ENCODE measurements around the gene MED7. TPM values are rescaled to one million over a fixed set of nuclear protein-coding genes. Genes with fewer than 3 reads are reported as not detected.

MED7 gene
- total and polyA plus RNA-seq, 5 experiments from 2014 or later: 12.0 to 18.7 (median 18.2) TPM

- H3K27me3 Mint-ChIP-seq: no peaks in the 10 kb centered on the region
- H3K4me3 Mint-ChIP-seq: no peak overlapping the region
- peaks cover 25 to 55% (median 51%) of the 10 kb centered on the region in 4 donors for H3K4me1 Mint-ChIP-seq
- no peaks in the 10 kb centered on the region for H3K9me3 Mint-ChIP-seq
- no peak for ATAC-seq
- H3K27ac Mint-ChIP-seq: no peak overlapping the region
- H3K36me3 Mint-ChIP-seq: no peaks in the 10 kb centered on the region
- POLR2A ChIA-PET: interaction anchor here (0.7 to 3.3 kb wide), 4 partner anchors 10 to 29 kb away, joined by 3 to 16 read pairs (median 4); partner anchors contain the start of gene ITK
- DNase-seq: no peak
Observed at GRCh38 chr5:157161996-157162395, 19.3 kb upstream of the MED7 start.

- Mint-ChIP-seq H3K4me3 (peak overlapping the region in 7 of 10 donors; percentile 1 to 80 (median 50)), H3K36me3 (no peaks in the 10 kb centered on the region), H3K4me1 (peaks cover 32 to 56% (median 50%) of the 10 kb centered on the region in 4 donors), H3K27me3 (no peaks in the 10 kb centered on the region), H3K27ac (peak overlapping the region; percentile 32 to 90 (median 82)), H3K9me3 (no peaks in the 10 kb centered on the region)
- POLR2A ChIA-PET: no interaction called here
- ATAC-seq (no peak), DNase-seq (no peak)
Observed at GRCh38 chr5:157160001-157160400, 17.3 kb upstream of the MED7 start.

GRCh38 chr5:157159209-157159751 lies 16.6 kb upstream of the MED7 start:
- Mint-ChIP-seq H3K27ac (peak overlapping the region; percentile 51 to 90 (median 82)), H3K9me3 (no peaks in the 10 kb centered on the region), H3K36me3 (no peaks in the 10 kb centered on the region), H3K4me3 (peak overlapping the region in 9 of 10 donors; percentile 2 to 70 (median 50)), H3K4me1 (peaks cover 38 to 62% (median 57%) of the 10 kb centered on the region in 4 donors), H3K27me3 (no peaks in the 10 kb centered on the region)
- ATAC-seq: peak; percentile 81
- POLR2A ChIA-PET: no interaction called here
- DNase-seq: peak in 6 of 10 donors; percentile 15 to 68 (median 45)

GRCh38 chr5:157157293-157157891 lies 14.7 kb upstream of the MED7 start:
- Mint-ChIP-seq H3K36me3 (no peaks in the 10 kb centered on the region), H3K27me3 (no peaks in the 10 kb centered on the region), H3K27ac (peak overlapping the region in 4 of 10 donors; percentile 16 to 87 (median 74)), H3K4me1 (peaks cover 40 to 73% (median 67%) of the 10 kb centered on the region in 4 donors), H3K4me3 (peak overlapping the region in 1 of 10 donors; percentile 16), H3K9me3 (no peaks in the 10 kb centered on the region)
- DNase-seq: no peak
- no peak for ATAC-seq
- POLR2A ChIA-PET: interaction anchor here (0.7 to 2.3 kb wide), 11 partner anchors 8 to 62 kb away, joined by 3 to 14 read pairs (median 3); partner anchors contain the start of gene GARIN3

GRCh38 chr5:157155297-157155696 lies 12.6 kb upstream of the MED7 start:
- Mint-ChIP-seq H3K27me3 (no peaks in the 10 kb centered on the region), H3K27ac (peak overlapping the region in 9 of 10 donors; percentile 61 to 97 (median 90)), H3K36me3 (no peaks in the 10 kb centered on the region), H3K4me3 (peak overlapping the region; percentile 71 to 90 (median 80)), H3K4me1 (peaks cover 39 to 80% (median 73%) of the 10 kb centered on the region in 4 donors), H3K9me3 (no peaks in the 10 kb centered on the region)
- POLR2A ChIA-PET: interaction anchor here (0.7 to 4.7 kb wide), 9 partner anchors 12 to 154 kb away, joined by 3 to 50 read pairs (median 4); partner anchors contain the start of genes ITK and MED7
- ATAC-seq (no peak), DNase-seq (no peak)

GRCh38 chr5:157150995-157151394 lies 8.3 kb upstream of the MED7 start:
- DNase-seq (no peak), ATAC-seq (no peak)
- peak overlapping the region in 8 of 10 donors; percentile 18 to 80 (median 46) for H3K27ac Mint-ChIP-seq
- H3K9me3 Mint-ChIP-seq: no peaks in the 10 kb centered on the region
- H3K4me1 Mint-ChIP-seq: peaks cover 30 to 65% (median 58%) of the 10 kb centered on the region in 4 donors
- POLR2A ChIA-PET: interaction anchor here (1.0 to 2.1 kb wide), 4 partner anchors 21 to 142 kb away, joined by 3 to 8 read pairs (median 5); no protein-coding TSS in a partner anchor
- no peaks in the 10 kb centered on the region for H3K36me3 Mint-ChIP-seq
- H3K27me3 Mint-ChIP-seq: no peaks in the 10 kb centered on the region
- H3K4me3 Mint-ChIP-seq: no peak overlapping the region

GRCh38 chr5:157148734-157149615 lies 6.3 kb upstream of the MED7 start:
- Mint-ChIP-seq H3K27me3 (no peaks in the 10 kb centered on the region), H3K36me3 (no peaks in the 10 kb centered on the region), H3K9me3 (no peaks in the 10 kb centered on the region), H3K27ac (peak overlapping the region; percentile 34 to 91 (median 74)), H3K4me1 (peaks cover 17 to 48% (median 43%) of the 10 kb centered on the region in 4 donors), H3K4me3 (peak overlapping the region in 6 of 10 donors; percentile 1 to 55 (median 19))
- DNase-seq (peak; percentile 55 to 87 (median 81)), ATAC-seq (peak; percentile 72 to 78)
- POLR2A ChIA-PET: interaction anchor here (0.6 to 2.6 kb wide), 24 partner anchors 8 to 164 kb away, joined by 3 to 16 read pairs (median 4); partner anchors contain the start of gene ITK

- Mint-ChIP-seq H3K4me3 (peak overlapping the region; percentile 92 to 99 (median 96)), H3K9me3 (peaks cover 0 to 5% (median 0%) of the 10 kb centered on the region in 9 donors), H3K27ac (peak overlapping the region; percentile 93 to 100 (median 97)), H3K4me1 (peaks cover 16 to 43% (median 41%) of the 10 kb centered on the region in 4 donors), H3K36me3 (peaks cover 15 to 23% (median 21%) of the 10 kb centered on the region in 3 donors), H3K27me3 (no peaks in the 10 kb centered on the region)
- POLR2A ChIA-PET: interaction anchor here (0.8 to 3.2 kb wide), 45 partner anchors 9 to 588 kb away, joined by 3 to 31 read pairs (median 6); partner anchors contain the start of genes HAVCR2, ITK and THG1L
- ATAC-seq (peak; percentile 57 to 58), DNase-seq (peak in 7 of 10 donors; percentile 18 to 76 (median 23))
Observed at GRCh38 chr5:157143127-157143971, 684 bp upstream of the MED7 start.

GRCh38 chr5:157137691-157138090 lies 5.0 kb downstream of the MED7 start:
- H3K4me3 Mint-ChIP-seq: no peak overlapping the region
- peaks cover 16 to 38% (median 37%) of the 10 kb centered on the region in 3 donors for H3K36me3 Mint-ChIP-seq
- H3K4me1 Mint-ChIP-seq: peaks cover 15 to 44% (median 40%) of the 10 kb centered on the region in 4 donors
- peak overlapping the region in 5 of 10 donors; percentile 21 to 87 (median 53) for H3K27ac Mint-ChIP-seq
- POLR2A ChIA-PET: interaction anchor here (0.6 kb wide), 1 partner anchor 27 kb away, joined by 4 read pairs; no protein-coding TSS in a partner anchor
- H3K27me3 Mint-ChIP-seq: no peaks in the 10 kb centered on the region
- DNase-seq: no peak
- ATAC-seq: no peak
- H3K9me3 Mint-ChIP-seq: peaks cover 0 to 5% (median 0%) of the 10 kb centered on the region in 9 donors

- Mint-ChIP-seq H3K4me3 (no peak overlapping the region), H3K27ac (no peak overlapping the region), H3K4me1 (peaks cover 8 to 29% (median 23%) of the 10 kb centered on the region in 4 donors), H3K36me3 (peaks cover 0 to 6% (median 3%) of the 10 kb centered on the region in 3 donors), H3K27me3 (no peaks in the 10 kb centered on the region), H3K9me3 (no peaks in the 10 kb centered on the region)
- no peak for ATAC-seq
- DNase-seq: no peak
- POLR2A ChIA-PET: interaction anchor here (0.8 to 2.1 kb wide), 3 partner anchors 10 to 198 kb away, joined by 3 to 23 read pairs (median 3); partner anchors contain the start of gene MED7
Observed at GRCh38 chr5:157132281-157132612, 10.4 kb downstream of the MED7 start.

GRCh38 chr5:157130925-157131324 lies 11.7 kb downstream of the MED7 start:
- DNase-seq (no peak), ATAC-seq (no peak)
- no peaks in the 10 kb centered on the region for H3K27me3 Mint-ChIP-seq
- H3K4me1 Mint-ChIP-seq: peaks cover 5 to 25% (median 19%) of the 10 kb centered on the region in 4 donors
- POLR2A ChIA-PET: interaction anchor here (0.7 kb wide), 3 partner anchors 202 to 1178 kb away, joined by 3 to 6 read pairs (median 5); no protein-coding TSS in a partner anchor
- H3K36me3 Mint-ChIP-seq: no peaks in the 10 kb centered on the region
- H3K4me3 Mint-ChIP-seq: no peak overlapping the region
- H3K27ac Mint-ChIP-seq: peak overlapping the region in 1 of 10 donors; percentile 65
- H3K9me3 Mint-ChIP-seq: no peaks in the 10 kb centered on the region

Data from naive thymus-derived CD8-positive, alpha-beta T cell (primary cell).